HG02610 (cell line): ENCODE data around the gene ITSN2.

ENCODE experiments used
- ATAC-seq: cut with Tn5 transposase; IDR thresholded peaks from one replicate; pipeline ENCODE4 v1.9.1; 2021; ENCODE audit warnings: mild to moderate bottlenecking, moderate library complexity; ENCODE audit not compliant: unreplicated experiment

Gene ITSN2

GRCh38 chr2:24337890-24338289, 22.4 kb downstream of the ITSN2 start:
- ATAC-seq: no peak

GRCh38 chr2:24336811-24337210, 23.5 kb downstream of the ITSN2 start:
- no peak for ATAC-seq

GRCh38 chr2:24334245-24334633, 26.1 kb downstream of the ITSN2 start:
- ATAC-seq: no peak

- no peak for ATAC-seq
These were observed 27.4 kb downstream of the ITSN2 start for GRCh38 chr2:24332791-24333540.

- no peak for ATAC-seq
These were observed 30.2 kb downstream of the ITSN2 start for GRCh38 chr2:24330161-24330560.

- peak; percentile 58 for ATAC-seq
These were observed 30.6 kb downstream of the ITSN2 start for GRCh38 chr2:24329700-24330099.

- no peak for ATAC-seq
These were observed 32.3 kb downstream of the ITSN2 start for GRCh38 chr2:24328010-24328409.

GRCh38 chr2:24317491-24317920, 42.8 kb downstream of the ITSN2 start:
- ATAC-seq: no peak

GRCh38 chr2:24315669-24316068, 44.7 kb downstream of the ITSN2 start:
- ATAC-seq: peak; percentile 85

- peak; percentile 60 for ATAC-seq
These were observed 46.3 kb downstream of the ITSN2 start for GRCh38 chr2:24313744-24314632.

GRCh38 chr2:24307961-24308360, 52.4 kb downstream of the ITSN2 start:
- ATAC-seq: no peak

GRCh38 chr2:24304631-24305030, 55.7 kb downstream of the ITSN2 start:
- no peak for ATAC-seq

GRCh38 chr2:24304098-24304497, 56.2 kb downstream of the ITSN2 start:
- ATAC-seq: no peak

GRCh38 chr2:24301599-24301998, 58.7 kb downstream of the ITSN2 start:
- ATAC-seq: no peak

GRCh38 chr2:24297663-24298062, 62.7 kb downstream of the ITSN2 start:
- no peak for ATAC-seq

GRCh38 chr2:24287171-24287570, 73.2 kb downstream of the ITSN2 start:
- no peak for ATAC-seq

- ATAC-seq: no peak
These were observed 74.7 kb downstream of the ITSN2 start for GRCh38 chr2:24285484-24286152.

GRCh38 chr2:24280645-24281044, 79.7 kb downstream of the ITSN2 start:
- no peak for ATAC-seq

- ATAC-seq: no peak
These were observed 80.2 kb downstream of the ITSN2 start for GRCh38 chr2:24280161-24280560.

- no peak for ATAC-seq
These were observed 83.9 kb downstream of the ITSN2 start for GRCh38 chr2:24276349-24276899.

- ATAC-seq: no peak
These were observed 85.5 kb downstream of the ITSN2 start for GRCh38 chr2:24274809-24275208.
